Brain microvascular endothelial cell (primary cell): ENCODE data around the gene PYHIN1.

ENCODE experiments used
- DNase-seq: peaks from one replicate; pipeline ENCODE4 v3.0.0-alpha.2; 2020
- H3K27ac ChIP-seq: fragments of 250-450 bp; sonication (Bioruptor Pico); 2 replicates; pipeline ENCODE4 v1.5.1; 2020; ENCODE audit warnings: mild to moderate bottlenecking, moderate library complexity
- H3K27me3 ChIP-seq: fragments of 250-450 bp; sonication (Bioruptor Pico); replicated peaks from 2 replicates; pipeline ENCODE4 v1.5.1; 2020; ENCODE audit warnings: mild to moderate bottlenecking
- H3K36me3 ChIP-seq: fragments of 250-450 bp; sonication (Bioruptor Pico); replicated peaks from 2 replicates; pipeline ENCODE4 v1.5.1; 2020; ENCODE audit warnings: mild to moderate bottlenecking
- H3K4me3 ChIP-seq: 2 replicates; pipeline ENCODE4 v1.5.1; 2011; ENCODE audit warnings: low read depth, mild to moderate bottlenecking, control low read depth, low read length, moderate library complexity
- CTCF ChIP-seq: IDR thresholded peaks from 2 replicates; pipeline ENCODE4 v1.5.1; 2011; ENCODE audit warnings: low read depth, mild to moderate bottlenecking, moderate library complexity, low read length, control low read depth, inconsistent platforms; ENCODE audit errors: missing control alignments
- in situ Hi-C: cut with HindIII; loops from 2 replicates; pipeline ENCODE4 v1.10.0; 2017; ENCODE audit warnings: low sequenced_read_pairs, low pct_ligation_motif_present

Gene PYHIN1

DNA sequence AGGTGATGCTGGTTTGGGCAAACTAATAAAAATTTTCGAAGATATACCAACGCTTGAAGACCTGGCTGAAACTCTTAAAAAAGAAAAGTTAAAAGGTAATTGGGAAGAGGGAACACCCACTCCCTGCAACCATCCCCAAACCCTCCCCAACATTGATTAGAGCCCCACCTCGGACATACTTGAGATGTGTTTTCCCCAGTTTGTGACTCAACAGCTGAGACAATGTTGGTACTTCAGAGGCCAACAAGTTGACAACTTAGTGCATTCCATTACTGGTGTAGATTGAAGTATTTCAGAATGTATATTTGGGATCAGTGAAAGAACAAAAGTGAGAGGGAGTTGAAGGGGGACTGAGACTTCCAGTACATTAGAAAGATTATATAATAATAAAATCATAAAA lies 83.5 kb downstream of the PYHIN1 start:
- no peak for DNase-seq
- TF ChIP-seq CTCF = no peak
- in situ Hi-C loops = no loop called here
- Histone ChIP-seq H3K4me3 (no peak overlapping the region), H3K27me3 (no peaks in the 10 kb centered on the region), H3K27ac (peak overlapping the region; percentile 14), H3K36me3 (peaks cover 28% of the 10 kb centered on the region)

- in situ Hi-C loops = no loop called here
- no peaks in the 10 kb centered on the region for H3K27me3 ChIP-seq
- DNase-seq = peak; percentile 93
- H3K4me3 ChIP-seq = no peak overlapping the region
- H3K27ac ChIP-seq = peak overlapping the region; percentile 67
- no peak for TF ChIP-seq CTCF
- peaks cover 33% of the 10 kb centered on the region for H3K36me3 ChIP-seq
Observed at GRCh38 chr1:159015440-159015909, 84.1 kb downstream of the PYHIN1 start.

- H3K4me3 ChIP-seq = no peak overlapping the region
- H3K27ac ChIP-seq = no peak overlapping the region
- peaks cover 31% of the 10 kb centered on the region for H3K36me3 ChIP-seq
- no peak for TF ChIP-seq CTCF
- in situ Hi-C loops = no loop called here
- DNase-seq = no peak
- H3K27me3 ChIP-seq = no peaks in the 10 kb centered on the region
Observed at GRCh38 chr1:159023723-159024122, 92.4 kb downstream of the PYHIN1 start.

DNA sequence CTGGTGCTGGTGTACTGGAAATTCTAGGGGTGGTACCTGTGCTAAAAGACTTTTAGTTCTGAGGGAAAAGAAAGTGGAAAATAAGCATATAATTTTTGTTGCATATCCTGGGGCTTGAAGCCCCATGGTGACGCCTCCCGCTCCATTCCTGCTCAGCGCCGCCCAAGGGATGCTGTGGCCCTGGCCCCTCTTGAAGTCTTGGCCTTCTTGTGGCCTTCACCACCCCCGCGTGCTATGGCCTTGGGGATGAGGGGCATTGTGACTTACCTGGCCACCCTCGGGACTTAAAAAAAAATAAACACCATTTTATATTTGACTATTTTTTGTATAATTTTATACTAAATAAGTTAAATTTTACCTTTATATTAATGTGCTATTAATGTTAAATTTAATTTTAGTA lies 93.7 kb downstream of the PYHIN1 start:
- DNase-seq = no peak
- in situ Hi-C loops = loop anchor here (25.0 kb wide), 1 partner anchor 1063 kb away; no protein-coding TSS in a partner anchor
- Histone ChIP-seq H3K27me3 (no peaks in the 10 kb centered on the region), H3K27ac (no peak overlapping the region), H3K36me3 (peaks cover 24% of the 10 kb centered on the region), H3K4me3 (no peak overlapping the region)
- no peak for TF ChIP-seq CTCF
